Measurements from ENCODE around the gene KRTAP17-1.

GRCh38 chr17:41334385-41335305 is 19.1 kb upstream of the KRTAP17-1 start:
- no peak for TF ChIP-seq ZNF280D (tag by site-specific recombination; IDR thresholded peaks at IDR 0.05)
- no peak for TF ChIP-seq ZXDB (tag by site-specific recombination; IDR thresholded peaks at IDR 0.05)
- TF ChIP-seq BCL11A (tag by site-specific recombination; IDR thresholded peaks at IDR 0.05; ENCODE audit: low read depth): no peak
- no peak for TF ChIP-seq CTCF (tag by site-specific recombination; IDR thresholded peaks at IDR 0.05)
- TF ChIP-seq ZNF510 (tag by site-specific recombination; IDR thresholded peaks at IDR 0.05; ENCODE audit: insufficient replicate concordance): no peak
- TF ChIP-seq ZNF133 (tag by site-specific recombination; IDR thresholded peaks at IDR 0.05): no peak
- TF ChIP-seq ZNF10 (tag by site-specific recombination; IDR thresholded peaks at IDR 0.05): no peak
- TF ChIP-seq RBAK (tag by site-specific recombination; IDR thresholded peaks at IDR 0.05): no peak
- no peak for TF ChIP-seq ZNF580 (tag by site-specific recombination; IDR thresholded peaks at IDR 0.05)
- TF ChIP-seq YY1 (tag by site-specific recombination; IDR thresholded peaks at IDR 0.05): no peak
- no peak for TF ChIP-seq ZNF350 (tag by site-specific recombination; IDR thresholded peaks at IDR 0.05)
- TF ChIP-seq GLI2 (tag by site-specific recombination; IDR thresholded peaks at IDR 0.05; ENCODE audit: borderline replicate concordance, low read depth): no peak
- TF ChIP-seq ZNF600 (tag by site-specific recombination; IDR thresholded peaks at IDR 0.05): no peak

Data from HEK293 (cell line).